HepG2 (cell line): Measurements from ENCODE around the gene TMEM35B. TPM values are rescaled to one million over a fixed set of nuclear protein-coding genes. Genes with fewer than 3 reads are reported as not detected.
"Not testable (repeated sequence)": the region's sequence is repeated elsewhere in the genome, so short reads cannot be mapped to it uniquely, and the experiment has no call there.

Source experiments
- ATAC-seq: fragments of 200-7000 bp; cut with Tn5 transposase; 3 replicates; pipeline ENCODE4 v1.9.1; 2020; ENCODE audit warnings: mild to moderate bottlenecking, moderate library complexity
- BruUV-seq: library from RNA; stranded (reverse); fragments of 400-500 nt; replicated peaks from 2 replicates; lab custom pipeline; 2021; lab: Mats Ljungman, UMichigan
- CTCF ChIA-PET: fragments of 300-600 bp; formaldehyde crosslinking; extraction: SDS; loops from one replicate; lab custom pipeline; 2021; ENCODE audit warnings: low total read pairs, inconsistent platforms, low intra/inter-chr PET ratio; lab: Yijun Ruan, JAX
- POLR2A ChIA-PET: fragments of 350-600 bp; sonication (Branson Sonifier 250); formaldehyde crosslinking; loops from one replicate; lab custom pipeline; 2020; ENCODE audit warnings: antibody characterized with exemption, inconsistent platforms; lab: Yijun Ruan, JAX
- DNase-seq: peaks from one replicate; pipeline ENCODE4 v3.0.0-alpha.2; 2015; ENCODE audit warnings: low spot score
- FAIRE-seq: peaks from 3 replicates; lab custom pipeline; 2011; peaks lifted over from hg19 to GRCh38; lab: Jason Lieb, UNC
- H2AFZ ChIP-seq: one replicate; pipeline ENCODE4 v1.6.1; 2011; ENCODE audit warnings: low read length, inconsistent platforms
- H3K27ac ChIP-seq: fragments of 300-600 bp; 3 replicates; pipeline ENCODE4 v1.8.0; 2011; ENCODE audit warnings: mixed run types, mild to moderate bottlenecking, mixed read lengths, low read length, inconsistent platforms; ENCODE audit not compliant: insufficient read depth; ENCODE audit errors: extremely low read length
- H3K27me3 ChIP-seq, 2 experiments: fragments of 200-600 bp in 1 of 2; 2 replicates in 1 of 2; 3 replicates in 1 of 2; pipeline versions ENCODE4 v1.6.0 to v1.8.0; 2011; ENCODE audit warnings: low read length in 2 of 2, mild to moderate bottlenecking in 2 of 2, moderate library complexity in 2 of 2, inconsistent platforms in 1 of 2; ENCODE audit not compliant: insufficient read depth in 2 of 2, control insufficient read depth in 1 of 2
- H3K36me3 ChIP-seq, 2 experiments: fragments of 200-600 bp in 1 of 2; replicated peaks in 1 of 2; 2 replicates in 1 of 2; 3 replicates in 1 of 2; pipeline versions ENCODE4 v1.5.1 to v1.8.0; 2011; ENCODE audit warnings: low read length in 2 of 2, inconsistent platforms in 1 of 2; ENCODE audit not compliant: insufficient read depth in 2 of 2, control insufficient read depth in 1 of 2
- H3K4me1 ChIP-seq: 2 replicates; pipeline ENCODE4 v1.5.1; 2012; ENCODE audit warnings: low read length, inconsistent platforms; ENCODE audit not compliant: insufficient read depth
- H3K4me2 ChIP-seq: 2 replicates; pipeline ENCODE4 v1.6.0; 2011; ENCODE audit warnings: low read depth, low read length, inconsistent platforms
- H3K4me3 ChIP-seq, 3 experiments: fragments of 200-600 bp in 1 of 3; sonication (generic), shearing (Covaris generic) in 1 of 3; replicated peaks in 1 of 3; 2 replicates each; pipeline ENCODE4 v1.5.1; 2011 to 2016; ENCODE audit warnings: low read length in 3 of 3, inconsistent platforms in 2 of 3, low read depth in 2 of 3, mild to moderate bottlenecking in 2 of 3, control low read depth in 1 of 3, mixed read lengths in 1 of 3; ENCODE audit not compliant: insufficient read depth in 1 of 3
- H3K79me2 ChIP-seq: one replicate; pipeline ENCODE4 v1.6.1; 2011; ENCODE audit warnings: low read length, inconsistent platforms; ENCODE audit not compliant: insufficient read depth
- H3K9ac ChIP-seq: 2 replicates; pipeline ENCODE4 v1.6.0; 2011; ENCODE audit warnings: mild to moderate bottlenecking, low read depth, low read length, inconsistent platforms; ENCODE audit not compliant: insufficient read depth
- H3K9me3 ChIP-seq: 2 replicates; pipeline ENCODE4 v1.5.1; 2012; ENCODE audit warnings: mild to moderate bottlenecking, low read length
- H4K20me1 ChIP-seq: 2 replicates; pipeline ENCODE4 v1.6.0; 2011; ENCODE audit warnings: inconsistent platforms, mild to moderate bottlenecking, low read length, moderate library complexity; ENCODE audit not compliant: insufficient read depth
- CHD2 ChIP-seq: IDR thresholded peaks from 2 replicates; pipeline ENCODE4 v1.6.1; 2011; ENCODE audit warnings: low read depth, low read length, improper control_type of control experiment
- NBN ChIP-seq: fragments of 450-650 bp; conservative IDR thresholded peaks from 2 replicates; pipeline ENCODE4 v1.6.1; 2017
- PAXIP1 ChIP-seq: sonication (generic); formaldehyde crosslinking; conservative IDR thresholded peaks from 2 replicates; pipeline ENCODE4 v1.4.0; 2020; ENCODE audit warnings: mild to moderate bottlenecking, missing genetic modification reagents, moderate library complexity
- TRAFD1 ChIP-seq: sonication (generic); formaldehyde crosslinking; IDR thresholded peaks from 2 replicates; pipeline ENCODE4 v1.5.1; 2020; ENCODE audit warnings: missing genetic modification reagents, mild to moderate bottlenecking, borderline replicate concordance
- ZIK1 ChIP-seq: sonication (generic); formaldehyde crosslinking; IDR thresholded peaks from 2 replicates; pipeline ENCODE4 v1.5.0; 2020; ENCODE audit warnings: mild to moderate bottlenecking, low read depth, missing genetic modification reagents, borderline replicate concordance
- ZNF331 ChIP-seq: sonication (generic); formaldehyde crosslinking; IDR thresholded peaks from 2 replicates; pipeline ENCODE4 v1.4.0; 2020; ENCODE audit warnings: missing genetic modification reagents
- WGBS: methylation state at CpG from one replicate; pipeline ENCODE4 v1.1.6; 2017; ENCODE audit warnings: low lambda C conversion rate; 5-methylcytosine and 5-hydroxymethylcytosine counted together
- in situ Hi-C: cut with HindIII; loops from 2 replicates; pipeline ENCODE4 v1.10.0; 2017; ENCODE audit warnings: low pct_unique_long_range_greater_than_20kb; ENCODE audit not compliant: extremely low pct_ligation_motif_present
- intact Hi-C: fragments of 100-400 bp; cut with micrococcal nuclease; formaldehyde crosslinking; loops from one replicate; pipeline ENCODE4 v1.10.0; 2022; ENCODE audit not compliant: unreplicated experiment
- polyA plus RNA-seq, 8 experiments: library from polyadenylated mRNA; depleted of rRNA in 3 of 8; stranded (reverse) in 7 of 8; unstranded in 1 of 8; fragments of >200 nt; fragmentation: Illumina TruSeq in 4 of 8; extraction: Trizol in 4 of 8; gene quantifications; 2 replicates each; pipeline versions ENCODE4 v1.2.1 to v1.2.3, GENCODE V29; 2011 to 2016; ENCODE audit warnings: low read depth in 4 of 8, missing spikeins in 1 of 8, mixed read lengths in 1 of 8; ENCODE audit not compliant: insufficient read depth in 1 of 8
- total RNA-seq, 5 experiments: library from RNA; depleted of rRNA; stranded (reverse); fragments of >200 nt; fragmentation: Illumina TruSeq; extraction: Trizol; gene quantifications; 2 replicates each; pipeline ENCODE4 v1.2.3, GENCODE V29; 2016; ENCODE audit warnings: low read depth in 1 of 5

TMEM35B gene
- total and polyA plus RNA-seq, 2 of the 13 experiments (the other 11 are each of a cell fraction or from before 2014, with no cell fraction given): 11.5 to 26.0 TPM

GRCh38 chr1:34968297-34968696 lies 16.9 kb downstream of the TMEM35B start:
- ATAC-seq, FAIRE-seq, H3K27me3 ChIP-seq, H4K20me1 ChIP-seq, H3K4me2 ChIP-seq, H3K4me3 ChIP-seq, H3K79me2 ChIP-seq, DNase-seq, H3K36me3 ChIP-seq, BruUV-seq, H2AFZ ChIP-seq, in situ Hi-C loops, H3K27ac ChIP-seq, H3K9me3 ChIP-seq, H3K9ac ChIP-seq, POLR2A ChIA-PET, CTCF ChIA-PET, intact Hi-C loops: not testable (repeated sequence)
- H3K4me1 ChIP-seq: peaks cover 13% of the 10 kb centered on the region
- WGBS: 49% methylated on average over 3 of the region's 3 CpGs

GRCh38 chr1:34967672-34968071 lies 17.5 kb downstream of the TMEM35B start:
- ATAC-seq: not testable (repeated sequence)

GRCh38 chr1:34965597-34965996 lies 19.6 kb downstream of the TMEM35B start:
- ChIA-PET CTCF (no interaction called here), POLR2A (no interaction called here)
- peaks cover 4% of the 10 kb centered on the region; the same call in 1 of the 2 replicates for H3K9me3 ChIP-seq
- no peaks in the 10 kb centered on the region for H3K79me2 ChIP-seq
- 92% methylated on average over 2 of the region's 2 CpGs for WGBS
- no peaks in the 10 kb centered on the region for H3K36me3 ChIP-seq
- no peak overlapping the region for H3K9ac ChIP-seq
- no peaks in the 10 kb centered on the region for H4K20me1 ChIP-seq
- H3K27ac ChIP-seq: no peak overlapping the region
- intact Hi-C loops: no loop called here
- in situ Hi-C loops: no loop called here
- peaks cover 4% of the 10 kb centered on the region for H3K4me1 ChIP-seq
- no peaks in the 10 kb centered on the region; a peak in 1 of 5 replicates for H3K27me3 ChIP-seq
- no peak for ATAC-seq
- no peak overlapping the region for H3K4me3 ChIP-seq
- DNase-seq: no peak
- BruUV-seq: no TSS peak
- no peak overlapping the region for H2AFZ ChIP-seq
- FAIRE-seq: no peak
- no peak overlapping the region for H3K4me2 ChIP-seq
- no peak for TF ChIP-seq NBN
- TF ChIP-seq ZNF331 (CRISPR knock-in tag): no peak
- no peak for TF ChIP-seq ZIK1
- no peak for TF ChIP-seq CHD2
- no peak for TF ChIP-seq TRAFD1
- TF ChIP-seq PAXIP1 (CRISPR knock-in tag): no peak

More at GRCh38 chr1:34967672-34968071, 17.5 kb downstream of the TMEM35B start:
- H3K4me3 ChIP-seq, in situ Hi-C loops, H3K9ac ChIP-seq, H4K20me1 ChIP-seq, POLR2A ChIA-PET, H3K36me3 ChIP-seq, intact Hi-C loops, H3K79me2 ChIP-seq, H3K9me3 ChIP-seq, H3K4me2 ChIP-seq, H2AFZ ChIP-seq, DNase-seq, H3K27ac ChIP-seq, FAIRE-seq, BruUV-seq, H3K27me3 ChIP-seq, CTCF ChIA-PET: not testable (repeated sequence)
- no CpG with 5 or more reads among the region's 36 CpGs for WGBS
- peaks cover 13% of the 10 kb centered on the region for H3K4me1 ChIP-seq
